NB4 (cell line): ENCODE data around the gene COMMD1.
"Not testable (repeated sequence)": the region's sequence is repeated elsewhere in the genome, so short reads cannot be mapped to it uniquely, and the experiment has no call there.

Experiments used
- DNase-seq: peaks from one replicate; pipeline ENCODE4 v3.0.0; 2010; ENCODE audit warnings: low read depth
- H3K4me3 ChIP-seq: one replicate; pipeline ENCODE4 v1.5.1; 2011; ENCODE audit warnings: mild to moderate bottlenecking, low read depth, low read length, moderate library complexity
- MYC ChIP-seq: IDR thresholded peaks from 2 replicates; pipeline ENCODE4 v1.6.1; 2011; ENCODE audit warnings: low read depth, low read length
- POLR2A ChIP-seq: IDR thresholded peaks from 2 replicates; pipeline ENCODE4 v1.6.1; 2011; ENCODE audit warnings: mild to moderate bottlenecking; ENCODE audit not compliant: insufficient read length; ENCODE audit errors: extremely low read depth
- TF ChIP-seq, protein P1 (sequence below): IDR thresholded peaks from one replicate; pipeline ENCODE4 v1.5.1; 2012; ENCODE audit warnings: low read depth, low read length
- TF ChIP-seq, protein P2 (sequence below): IDR thresholded peaks from 2 replicates; pipeline ENCODE4 v1.6.1; 2011; ENCODE audit warnings: low read depth, low read length

Gene COMMD1

DNA sequence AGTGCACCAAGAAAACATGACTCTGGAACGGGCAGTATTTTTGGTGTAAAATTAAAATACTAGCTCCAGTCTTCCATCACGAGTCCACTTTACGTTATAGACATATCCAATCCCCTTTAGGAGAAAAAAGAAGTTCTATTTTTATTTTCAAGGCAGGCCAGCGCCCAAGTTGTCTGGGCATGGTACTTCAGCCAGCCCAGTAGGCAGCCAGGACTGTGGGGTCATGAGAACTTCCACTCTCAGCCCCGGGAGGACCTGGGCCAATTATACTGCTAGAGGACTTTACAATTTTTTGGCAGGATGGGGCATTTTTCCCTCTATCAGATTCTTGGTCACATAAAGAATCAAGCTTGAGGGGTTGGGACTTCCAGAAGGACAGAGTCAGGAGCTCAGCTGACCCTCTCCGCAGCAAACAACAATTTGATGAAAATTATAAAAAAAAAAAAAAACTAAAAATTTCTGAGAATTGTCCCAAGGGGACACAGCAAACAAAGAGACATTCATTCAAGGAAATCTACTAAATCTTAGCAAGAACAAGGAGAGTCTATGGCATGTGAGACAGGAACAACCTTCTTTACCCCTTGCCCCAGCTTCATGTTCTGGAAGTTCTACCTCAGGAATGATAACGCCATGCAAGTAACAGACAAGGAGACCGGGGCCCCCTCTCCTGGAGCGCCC lies 253.1 kb downstream of the COMMD1 start:
- TF ChIP-seq POLR2A, result no peak
- H3K4me3 ChIP-seq, result no peak overlapping the region
- DNase-seq, result no peak

GRCh38 chr2:62160691-62161090 lies 255.2 kb downstream of the COMMD1 start:
- not testable (repeated sequence) for H3K4me3 ChIP-seq, DNase-seq

DNA sequence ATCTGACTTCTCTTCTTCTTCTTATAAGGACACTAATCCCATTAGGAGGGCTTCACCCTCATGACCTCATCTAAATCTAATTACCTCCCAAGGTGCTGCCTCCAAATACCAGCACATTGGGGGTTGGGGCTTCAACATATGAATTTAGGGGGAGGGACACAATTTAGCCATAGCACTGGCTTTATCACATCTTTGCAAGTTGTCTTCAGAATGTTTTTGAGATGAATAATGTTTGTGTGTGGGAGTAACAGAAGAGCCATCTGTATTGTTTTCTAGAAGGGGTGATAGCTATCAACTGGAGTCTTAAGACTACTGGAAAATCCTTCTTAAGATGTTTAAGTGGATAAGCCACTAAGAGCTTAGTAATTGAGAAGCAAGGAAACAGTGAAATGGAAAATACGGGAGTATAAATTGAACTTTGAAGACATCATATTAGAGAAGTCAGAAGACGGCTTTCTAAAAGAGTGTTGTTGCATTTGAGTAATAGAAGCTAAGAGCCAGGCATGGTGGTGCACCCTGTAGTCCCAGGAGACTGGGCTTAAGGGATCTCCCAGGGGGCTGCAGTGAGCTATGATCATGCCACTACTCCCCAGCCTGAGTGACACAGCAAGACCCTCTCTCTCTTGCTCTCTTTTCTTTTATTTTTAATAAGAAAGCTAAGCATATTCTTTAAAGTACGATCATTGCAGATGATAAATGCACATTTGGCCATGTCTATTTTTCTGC lies 257.8 kb downstream of the COMMD1 start:
- no peak overlapping the region for H3K4me3 ChIP-seq
- peak; percentile 78 for DNase-seq
- TF ChIP-seq, protein P1, sequence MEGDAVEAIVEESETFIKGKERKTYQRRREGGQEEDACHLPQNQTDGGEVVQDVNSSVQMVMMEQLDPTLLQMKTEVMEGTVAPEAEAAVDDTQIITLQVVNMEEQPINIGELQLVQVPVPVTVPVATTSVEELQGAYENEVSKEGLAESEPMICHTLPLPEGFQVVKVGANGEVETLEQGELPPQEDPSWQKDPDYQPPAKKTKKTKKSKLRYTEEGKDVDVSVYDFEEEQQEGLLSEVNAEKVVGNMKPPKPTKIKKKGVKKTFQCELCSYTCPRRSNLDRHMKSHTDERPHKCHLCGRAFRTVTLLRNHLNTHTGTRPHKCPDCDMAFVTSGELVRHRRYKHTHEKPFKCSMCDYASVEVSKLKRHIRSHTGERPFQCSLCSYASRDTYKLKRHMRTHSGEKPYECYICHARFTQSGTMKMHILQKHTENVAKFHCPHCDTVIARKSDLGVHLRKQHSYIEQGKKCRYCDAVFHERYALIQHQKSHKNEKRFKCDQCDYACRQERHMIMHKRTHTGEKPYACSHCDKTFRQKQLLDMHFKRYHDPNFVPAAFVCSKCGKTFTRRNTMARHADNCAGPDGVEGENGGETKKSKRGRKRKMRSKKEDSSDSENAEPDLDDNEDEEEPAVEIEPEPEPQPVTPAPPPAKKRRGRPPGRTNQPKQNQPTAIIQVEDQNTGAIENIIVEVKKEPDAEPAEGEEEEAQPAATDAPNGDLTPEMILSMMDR, result no peak
- TF ChIP-seq, protein P2, sequence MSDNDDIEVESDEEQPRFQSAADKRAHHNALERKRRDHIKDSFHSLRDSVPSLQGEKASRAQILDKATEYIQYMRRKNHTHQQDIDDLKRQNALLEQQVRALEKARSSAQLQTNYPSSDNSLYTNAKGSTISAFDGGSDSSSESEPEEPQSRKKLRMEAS, result no peak
- TF ChIP-seq POLR2A (no peak), MYC (no peak)

DNA sequence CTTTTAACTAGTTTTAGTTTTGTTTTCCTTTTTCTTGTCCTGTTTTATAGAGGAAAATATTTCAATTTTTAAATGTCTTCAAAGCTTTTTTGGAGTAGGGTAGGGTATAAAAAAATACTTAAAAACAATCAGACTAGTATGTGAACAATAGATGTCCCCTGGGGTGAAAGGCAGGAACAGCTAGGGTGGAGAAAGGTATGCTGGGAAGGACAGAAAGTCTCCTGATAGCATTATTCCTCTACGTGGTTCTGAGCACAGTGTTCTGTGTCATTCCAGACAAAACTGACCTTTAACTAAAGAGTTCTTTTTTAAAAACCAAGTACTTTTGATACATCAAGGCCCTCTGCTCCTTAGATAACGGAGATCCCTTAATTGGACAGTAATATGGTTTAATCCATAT lies 258.4 kb downstream of the COMMD1 start:
- TF ChIP-seq, protein P2, result no peak
- TF ChIP-seq, protein P1, result no peak
- no peak for TF ChIP-seq MYC
- TF ChIP-seq POLR2A, result no peak
- no peak overlapping the region for H3K4me3 ChIP-seq
- no peak for DNase-seq

GRCh38 chr2:62175728-62176127 lies 270.3 kb downstream of the COMMD1 start:
- no peak for DNase-seq
- TF ChIP-seq MYC, result no peak
- TF ChIP-seq, protein P1, result no peak
- no peak for TF ChIP-seq POLR2A
- TF ChIP-seq, protein P2, result no peak
- no peak overlapping the region for H3K4me3 ChIP-seq

DNA sequence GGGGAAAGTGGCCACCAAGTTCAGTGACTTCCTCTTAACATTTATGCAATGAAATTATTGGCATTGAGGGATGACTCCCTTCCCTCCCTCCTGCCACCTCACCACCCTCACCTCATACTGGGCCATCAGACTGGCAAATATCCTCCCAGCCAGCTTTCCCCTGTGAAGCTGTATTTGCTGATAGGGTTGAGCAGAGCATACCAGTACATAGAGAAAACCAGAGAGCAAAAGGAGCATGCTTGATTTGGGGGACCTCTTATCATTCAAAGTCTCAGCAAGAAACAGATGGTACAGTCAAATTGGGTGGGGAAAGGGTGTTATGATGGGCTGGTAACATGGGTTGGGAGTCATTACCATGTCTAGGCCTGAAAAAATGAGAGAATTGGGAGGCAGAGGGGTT lies 271.3 kb downstream of the COMMD1 start:
- no peak overlapping the region for H3K4me3 ChIP-seq
- DNase-seq, result peak; percentile 67
- TF ChIP-seq, protein P1, result no peak
- TF ChIP-seq MYC (no peak), POLR2A (no peak)
- TF ChIP-seq, protein P2, result no peak
